Measurements from ENCODE around the gene UBE2J2. TPM values are rescaled to one million over a fixed set of nuclear protein-coding genes. Genes with fewer than 3 reads are reported as not detected.
"Not testable (repeated sequence)": the region's sequence is repeated elsewhere in the genome, so short reads cannot be mapped to it uniquely, and the experiment has no call there.

UBE2J2 gene
- polyA plus RNA-seq, 1 donor from 2014 or later = 79.7 TPM

GRCh38 chr1:1317420-1317819 lies 43.8 kb upstream of the UBE2J2 start:
- H3K9me2 ChIP-seq (ENCODE audit: insufficient read depth, low read length) = no peaks in the 10 kb centered on the region
- H2AFZ ChIP-seq (ENCODE audit: low read depth, low read length) = no peak overlapping the region
- H3K4me2 ChIP-seq (ENCODE audit: low read length) = no peak overlapping the region
- no peak overlapping the region for H3K27ac ChIP-seq (ENCODE audit: low read length)
- TF ChIP-seq POLR2AphosphoS5 (IDR thresholded peaks at IDR 0.05) (no peak), EZH2 (IDR thresholded peaks at IDR 0.05; ENCODE audit: borderline replicate concordance, insufficient read depth, low read length, poor library complexity, severe bottlenecking) (no peak), CTCF (IDR thresholded peaks at IDR 0.05; ENCODE audit: poor library complexity, severe bottlenecking) (no peak), SMC3 (conservative IDR thresholded peaks at IDR 0.05; ENCODE audit: poor library complexity) (no peak), TAF1 (IDR thresholded peaks at IDR 0.05; ENCODE audit: low read depth) (no peak), MXI1 (conservative IDR thresholded peaks at IDR 0.05; ENCODE audit: poor library complexity, severe bottlenecking) (no peak), REST (IDR thresholded peaks at IDR 0.05; ENCODE audit: borderline replicate concordance) (no peak), EP300 (conservative IDR thresholded peaks at IDR 0.05; ENCODE audit: poor library complexity, severe bottlenecking) (no peak), RAD21 (conservative IDR thresholded peaks at IDR 0.05) (no peak)
- peaks cover 7% of the 10 kb centered on the region for H3K79me2 ChIP-seq (replicated peaks; ENCODE audit: insufficient read depth, low read length)
- no peak overlapping the region for H3K4me3 ChIP-seq (ENCODE audit: low read length)
- H3K36me3 ChIP-seq (ENCODE audit: insufficient read depth, low read length) = no peaks in the 10 kb centered on the region
- H3K27me3 ChIP-seq (ENCODE audit: insufficient read depth, low read depth, low read length) = no peaks in the 10 kb centered on the region
- H4K20me1 ChIP-seq (ENCODE audit: insufficient read depth) = peaks cover 16% of the 10 kb centered on the region
- H3K9me3 ChIP-seq (ENCODE audit: low read length) = no peaks in the 10 kb centered on the region
- no peak overlapping the region for H3K9ac ChIP-seq (ENCODE audit: low read length)
- H3F3A ChIP-seq (ENCODE audit: insufficient read depth, low read length, poor library complexity, severe bottlenecking) = no peaks in the 10 kb centered on the region

- H3K9ac ChIP-seq (ENCODE audit: low read length); H3K27ac ChIP-seq (ENCODE audit: low read length); H3K9me3 ChIP-seq (ENCODE audit: low read length); H3F3A ChIP-seq (ENCODE audit: insufficient read depth, low read length, poor library complexity, severe bottlenecking); H3K36me3 ChIP-seq (ENCODE audit: insufficient read depth, low read length); H3K9me2 ChIP-seq (ENCODE audit: insufficient read depth, low read length); H3K79me2 ChIP-seq (replicated peaks; ENCODE audit: insufficient read depth, low read length); H3K4me3 ChIP-seq (ENCODE audit: low read length); H3K27me3 ChIP-seq (ENCODE audit: insufficient read depth, low read depth, low read length); H2AFZ ChIP-seq (ENCODE audit: low read depth, low read length); H3K4me2 ChIP-seq (ENCODE audit: low read length): not testable (repeated sequence)
- H4K20me1 ChIP-seq (ENCODE audit: insufficient read depth) = peaks cover 11% of the 10 kb centered on the region
These were observed 42.5 kb upstream of the UBE2J2 start for GRCh38 chr1:1316199-1316598.

- Histone ChIP-seq H3K9ac (ENCODE audit: low read length) (no peak overlapping the region), H3K36me3 (ENCODE audit: insufficient read depth, low read length) (no peaks in the 10 kb centered on the region), H3K79me2 (replicated peaks; ENCODE audit: insufficient read depth, low read length) (no peaks in the 10 kb centered on the region), H3F3A (ENCODE audit: insufficient read depth, low read length, poor library complexity, severe bottlenecking) (no peaks in the 10 kb centered on the region), H4K20me1 (ENCODE audit: insufficient read depth) (peaks cover 5% of the 10 kb centered on the region), H3K27ac (ENCODE audit: low read length) (no peak overlapping the region), H3K9me3 (ENCODE audit: low read length) (no peaks in the 10 kb centered on the region), H3K27me3 (ENCODE audit: insufficient read depth, low read depth, low read length) (no peaks in the 10 kb centered on the region), H3K4me3 (ENCODE audit: low read length) (no peak overlapping the region), H3K4me2 (ENCODE audit: low read length) (no peak overlapping the region), H3K9me2 (ENCODE audit: insufficient read depth, low read length) (no peaks in the 10 kb centered on the region), H2AFZ (ENCODE audit: low read depth, low read length) (no peak overlapping the region)
- TF ChIP-seq POLR2AphosphoS5 (IDR thresholded peaks at IDR 0.05) = no peak
- TF ChIP-seq SMC3 (conservative IDR thresholded peaks at IDR 0.05; ENCODE audit: poor library complexity) = no peak
- no peak for TF ChIP-seq CTCF (IDR thresholded peaks at IDR 0.05; ENCODE audit: poor library complexity, severe bottlenecking)
- no peak for TF ChIP-seq RAD21 (conservative IDR thresholded peaks at IDR 0.05)
- no peak for TF ChIP-seq EP300 (conservative IDR thresholded peaks at IDR 0.05; ENCODE audit: poor library complexity, severe bottlenecking)
- TF ChIP-seq MXI1 (conservative IDR thresholded peaks at IDR 0.05; ENCODE audit: poor library complexity, severe bottlenecking) = no peak
- no peak for TF ChIP-seq EZH2 (IDR thresholded peaks at IDR 0.05; ENCODE audit: borderline replicate concordance, insufficient read depth, low read length, poor library complexity, severe bottlenecking)
- no peak for TF ChIP-seq TAF1 (IDR thresholded peaks at IDR 0.05; ENCODE audit: low read depth)
- no peak for TF ChIP-seq REST (IDR thresholded peaks at IDR 0.05; ENCODE audit: borderline replicate concordance)
These were observed 41.8 kb upstream of the UBE2J2 start for GRCh38 chr1:1315435-1315954.

All from neural cell (in vitro differentiated cells).